Neural cell (in vitro differentiated cells): Measurements from ENCODE around the gene RNF133. TPM values are rescaled to one million over a fixed set of nuclear protein-coding genes. Genes with fewer than 3 reads are reported as not detected.

Experiments used
- H2AFZ ChIP-seq: fragments of 200-600, 300-800 bp; sonication (generic), shearing (Covaris generic); 2 replicates; pipeline ENCODE4 v1.6.0; 2014; ENCODE audit warnings: low read depth, mild to moderate bottlenecking, antibody characterized with exemption, low read length, moderate library complexity
- H3F3A ChIP-seq: fragments of 200-600 bp; shearing (Covaris generic); 2 replicates; pipeline ENCODE4 v1.6.1; 2016; ENCODE audit warnings: mild to moderate bottlenecking, moderate library complexity, mixed read lengths, antibody characterized with exemption, low read length; ENCODE audit not compliant: insufficient read depth, poor library complexity, severe bottlenecking
- H3K27ac ChIP-seq: fragments of 200-600, 300-800 bp; sonication (generic), shearing (Covaris generic); 2 replicates; pipeline ENCODE4 v1.5.1; 2014; ENCODE audit warnings: mild to moderate bottlenecking, low read length, moderate library complexity
- H3K27me3 ChIP-seq: fragments of 300-800, 200-600 bp; sonication (generic), shearing (Covaris generic); 2 replicates; pipeline ENCODE4 v1.6.0; 2014; ENCODE audit warnings: mild to moderate bottlenecking, low read depth, low read length, moderate library complexity; ENCODE audit not compliant: insufficient read depth
- H3K36me3 ChIP-seq: fragments of 300-800, 200-600 bp; sonication (generic), shearing (Covaris generic); 2 replicates; pipeline ENCODE4 v1.5.1; 2014; ENCODE audit warnings: mild to moderate bottlenecking, antibody characterized with exemption, low read length, moderate library complexity; ENCODE audit not compliant: insufficient read depth
- H3K4me2 ChIP-seq: fragments of 300-800, 200-600 bp; sonication (generic), shearing (Covaris generic); 2 replicates; pipeline ENCODE4 v1.6.0; 2014; ENCODE audit warnings: mild to moderate bottlenecking, low read length
- H3K4me3 ChIP-seq: fragments of 300-800, 200-600 bp; sonication (generic), shearing (Covaris generic); 2 replicates; pipeline ENCODE4 v1.5.1; 2014; ENCODE audit warnings: mild to moderate bottlenecking, low read length, moderate library complexity
- H3K79me2 ChIP-seq: fragments of 200-600 bp; shearing (Covaris generic); replicated peaks from 2 replicates; pipeline ENCODE4 v1.6.0; 2014; ENCODE audit warnings: mild to moderate bottlenecking, low read length, moderate library complexity; ENCODE audit not compliant: insufficient read depth
- H3K9ac ChIP-seq: fragments of 300-800, 200-600 bp; sonication (generic), shearing (Covaris generic); 2 replicates; pipeline ENCODE4 v1.6.1; 2016; ENCODE audit warnings: mild to moderate bottlenecking, low read length, mixed read lengths
- H3K9me2 ChIP-seq: fragments of 200-600 bp; shearing (Covaris generic); 2 replicates; pipeline ENCODE4 v1.6.1; 2016; ENCODE audit warnings: mild to moderate bottlenecking, low read length, mixed read lengths; ENCODE audit not compliant: insufficient read depth
- H3K9me3 ChIP-seq: fragments of 200-600, 300-800 bp; sonication (generic), shearing (Covaris generic); 2 replicates; pipeline ENCODE4 v1.6.1; 2016; ENCODE audit warnings: mild to moderate bottlenecking, mixed run types, low read length, moderate library complexity, mixed read lengths
- H4K20me1 ChIP-seq: fragments of 200-600 bp; shearing (Covaris generic); 2 replicates; pipeline ENCODE4 v1.6.1; 2016; ENCODE audit warnings: mild to moderate bottlenecking, mixed run types; ENCODE audit not compliant: insufficient read depth
- EP300 ChIP-seq: fragments of 450-650 bp; conservative IDR thresholded peaks from 2 replicates; pipeline ENCODE4 v1.6.1; 2014; ENCODE audit warnings: antibody characterized with exemption, mild to moderate bottlenecking, moderate library complexity; ENCODE audit not compliant: poor library complexity, severe bottlenecking
- EZH2 ChIP-seq: fragments of 200-600, 300-800 bp; shearing (Covaris generic), sonication (generic); IDR thresholded peaks from 2 replicates; pipeline ENCODE4 v1.6.1; 2014; ENCODE audit warnings: antibody characterized with exemption, low read length, borderline replicate concordance, mild to moderate bottlenecking; ENCODE audit not compliant: insufficient read depth, poor library complexity, severe bottlenecking
- MXI1 ChIP-seq: fragments of 450-650 bp; conservative IDR thresholded peaks from 2 replicates; pipeline ENCODE4 v1.6.1; 2014; ENCODE audit warnings: antibody characterized with exemption, mild to moderate bottlenecking; ENCODE audit not compliant: poor library complexity, severe bottlenecking
- POLR2AphosphoS5 ChIP-seq: IDR thresholded peaks from 2 replicates; pipeline ENCODE4 v1.6.1; 2012
- RAD21 ChIP-seq: fragments of 450-650 bp; conservative IDR thresholded peaks from 2 replicates; pipeline ENCODE4 v1.6.1; 2014; ENCODE audit warnings: antibody characterized with exemption, mild to moderate bottlenecking, moderate library complexity
- SMC3 ChIP-seq: fragments of 450-650 bp; conservative IDR thresholded peaks from 2 replicates; pipeline ENCODE4 v1.6.1; 2014; ENCODE audit warnings: antibody characterized with exemption, mild to moderate bottlenecking, moderate library complexity; ENCODE audit not compliant: poor library complexity
- TAF1 ChIP-seq: IDR thresholded peaks from 2 replicates; pipeline ENCODE4 v1.6.1; 2012; ENCODE audit warnings: low read depth
- polyA plus RNA-seq: library from polyadenylated mRNA; depleted of rRNA; stranded (reverse); fragments of >200 nt; gene quantifications from 2 replicates; pipeline ENCODE4 v1.2.3, GENCODE V29; 2014
- TF ChIP-seq, protein P1 (sequence below): fragments of 450-650 bp; IDR thresholded peaks from 2 replicates; pipeline ENCODE4 v1.5.1; 2014; ENCODE audit warnings: antibody characterized with exemption, mild to moderate bottlenecking, moderate library complexity; ENCODE audit not compliant: poor library complexity, severe bottlenecking
- TF ChIP-seq, protein P2 (sequence below): IDR thresholded peaks from 2 replicates; pipeline ENCODE4 v1.6.1; 2012; ENCODE audit warnings: borderline replicate concordance

Gene RNF133
- polyA plus RNA-seq, 1 donor from 2014 or later, result not detected

DNA sequence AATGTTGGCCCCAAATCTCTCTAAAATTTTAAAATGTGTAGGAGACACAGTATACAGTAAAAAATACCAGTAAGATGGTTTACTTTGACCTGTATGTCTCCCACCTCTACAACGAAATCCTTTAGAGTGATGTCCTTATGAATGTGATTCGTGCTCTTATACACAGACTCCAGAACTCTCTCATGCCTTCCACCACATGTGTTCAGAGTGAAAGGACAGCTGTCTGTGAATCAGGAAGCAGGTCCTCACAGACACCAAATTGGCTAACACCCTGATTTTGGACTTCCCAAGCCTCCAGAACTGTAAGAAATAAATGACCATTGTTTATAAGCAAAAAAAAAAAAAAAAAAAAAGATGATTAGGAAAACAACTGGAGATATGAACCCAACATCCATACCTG lies 35.2 kb downstream of the RNF133 start:
- H3K9me3 ChIP-seq, result no peaks in the 10 kb centered on the region
- H3K79me2 ChIP-seq, result no peaks in the 10 kb centered on the region
- TF ChIP-seq POLR2AphosphoS5 (no peak), RAD21 (no peak), TAF1 (no peak), EZH2 (no peak), MXI1 (no peak), SMC3 (no peak)

DNA sequence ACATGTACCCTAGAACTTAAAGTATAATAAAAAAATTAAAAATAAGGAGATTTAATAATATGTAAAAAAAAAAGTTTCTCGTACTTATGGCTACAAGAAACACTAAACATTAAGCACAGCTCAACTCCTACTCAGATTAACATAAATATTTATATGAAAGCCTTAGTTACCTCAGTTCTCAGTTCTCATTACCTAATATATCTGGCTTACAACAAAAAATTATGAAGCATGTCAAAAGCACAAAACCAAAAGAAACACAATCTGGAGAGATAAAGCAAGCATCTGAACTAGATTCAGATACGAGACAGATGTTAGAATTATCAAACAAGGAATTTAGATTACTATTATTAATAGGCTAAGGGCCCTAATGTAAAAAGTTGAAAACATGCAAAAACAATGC lies 40.1 kb downstream of the RNF133 start:
- Histone ChIP-seq H3K9me3 (no peaks in the 10 kb centered on the region), H3K27me3 (no peaks in the 10 kb centered on the region), H2AFZ (no peak overlapping the region), H3F3A (no peaks in the 10 kb centered on the region), H3K4me2 (no peak overlapping the region), H3K4me3 (no peak overlapping the region), H3K36me3 (no peaks in the 10 kb centered on the region), H3K79me2 (no peaks in the 10 kb centered on the region), H3K27ac (no peak overlapping the region), H4K20me1 (no peaks in the 10 kb centered on the region), H3K9ac (no peak overlapping the region), H3K9me2 (no peaks in the 10 kb centered on the region)
- no peak for TF ChIP-seq RAD21
- TF ChIP-seq, protein P1, sequence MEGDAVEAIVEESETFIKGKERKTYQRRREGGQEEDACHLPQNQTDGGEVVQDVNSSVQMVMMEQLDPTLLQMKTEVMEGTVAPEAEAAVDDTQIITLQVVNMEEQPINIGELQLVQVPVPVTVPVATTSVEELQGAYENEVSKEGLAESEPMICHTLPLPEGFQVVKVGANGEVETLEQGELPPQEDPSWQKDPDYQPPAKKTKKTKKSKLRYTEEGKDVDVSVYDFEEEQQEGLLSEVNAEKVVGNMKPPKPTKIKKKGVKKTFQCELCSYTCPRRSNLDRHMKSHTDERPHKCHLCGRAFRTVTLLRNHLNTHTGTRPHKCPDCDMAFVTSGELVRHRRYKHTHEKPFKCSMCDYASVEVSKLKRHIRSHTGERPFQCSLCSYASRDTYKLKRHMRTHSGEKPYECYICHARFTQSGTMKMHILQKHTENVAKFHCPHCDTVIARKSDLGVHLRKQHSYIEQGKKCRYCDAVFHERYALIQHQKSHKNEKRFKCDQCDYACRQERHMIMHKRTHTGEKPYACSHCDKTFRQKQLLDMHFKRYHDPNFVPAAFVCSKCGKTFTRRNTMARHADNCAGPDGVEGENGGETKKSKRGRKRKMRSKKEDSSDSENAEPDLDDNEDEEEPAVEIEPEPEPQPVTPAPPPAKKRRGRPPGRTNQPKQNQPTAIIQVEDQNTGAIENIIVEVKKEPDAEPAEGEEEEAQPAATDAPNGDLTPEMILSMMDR, result no peak
- no peak for TF ChIP-seq TAF1
- TF ChIP-seq SMC3, result no peak
- no peak for TF ChIP-seq EP300
- no peak for TF ChIP-seq EZH2
- TF ChIP-seq, protein P2, sequence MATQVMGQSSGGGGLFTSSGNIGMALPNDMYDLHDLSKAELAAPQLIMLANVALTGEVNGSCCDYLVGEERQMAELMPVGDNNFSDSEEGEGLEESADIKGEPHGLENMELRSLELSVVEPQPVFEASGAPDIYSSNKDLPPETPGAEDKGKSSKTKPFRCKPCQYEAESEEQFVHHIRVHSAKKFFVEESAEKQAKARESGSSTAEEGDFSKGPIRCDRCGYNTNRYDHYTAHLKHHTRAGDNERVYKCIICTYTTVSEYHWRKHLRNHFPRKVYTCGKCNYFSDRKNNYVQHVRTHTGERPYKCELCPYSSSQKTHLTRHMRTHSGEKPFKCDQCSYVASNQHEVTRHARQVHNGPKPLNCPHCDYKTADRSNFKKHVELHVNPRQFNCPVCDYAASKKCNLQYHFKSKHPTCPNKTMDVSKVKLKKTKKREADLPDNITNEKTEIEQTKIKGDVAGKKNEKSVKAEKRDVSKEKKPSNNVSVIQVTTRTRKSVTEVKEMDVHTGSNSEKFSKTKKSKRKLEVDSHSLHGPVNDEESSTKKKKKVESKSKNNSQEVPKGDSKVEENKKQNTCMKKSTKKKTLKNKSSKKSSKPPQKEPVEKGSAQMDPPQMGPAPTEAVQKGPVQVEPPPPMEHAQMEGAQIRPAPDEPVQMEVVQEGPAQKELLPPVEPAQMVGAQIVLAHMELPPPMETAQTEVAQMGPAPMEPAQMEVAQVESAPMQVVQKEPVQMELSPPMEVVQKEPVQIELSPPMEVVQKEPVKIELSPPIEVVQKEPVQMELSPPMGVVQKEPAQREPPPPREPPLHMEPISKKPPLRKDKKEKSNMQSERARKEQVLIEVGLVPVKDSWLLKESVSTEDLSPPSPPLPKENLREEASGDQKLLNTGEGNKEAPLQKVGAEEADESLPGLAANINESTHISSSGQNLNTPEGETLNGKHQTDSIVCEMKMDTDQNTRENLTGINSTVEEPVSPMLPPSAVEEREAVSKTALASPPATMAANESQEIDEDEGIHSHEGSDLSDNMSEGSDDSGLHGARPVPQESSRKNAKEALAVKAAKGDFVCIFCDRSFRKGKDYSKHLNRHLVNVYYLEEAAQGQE, result no peak
- no peak for TF ChIP-seq POLR2AphosphoS5
- TF ChIP-seq MXI1, result no peak

More for the DNA sequence above, 35.2 kb downstream of the RNF133 start:
- no peak overlapping the region for H2AFZ ChIP-seq
- H4K20me1 ChIP-seq, result no peaks in the 10 kb centered on the region
- H3K9me2 ChIP-seq, result no peaks in the 10 kb centered on the region
- H3F3A ChIP-seq, result no peaks in the 10 kb centered on the region
- no peaks in the 10 kb centered on the region for H3K27me3 ChIP-seq
- no peak overlapping the region for H3K4me3 ChIP-seq
- H3K36me3 ChIP-seq, result no peaks in the 10 kb centered on the region
- H3K27ac ChIP-seq, result no peak overlapping the region
- H3K9ac ChIP-seq, result no peak overlapping the region
- H3K4me2 ChIP-seq, result no peak overlapping the region

GRCh38 chr7:122653685-122654084 lies 45.2 kb downstream of the RNF133 start:
- no peak overlapping the region for H2AFZ ChIP-seq
- no peak for TF ChIP-seq TAF1
- TF ChIP-seq RAD21, result no peak
- TF ChIP-seq EZH2, result no peak
- no peak for TF ChIP-seq POLR2AphosphoS5
- TF ChIP-seq EP300, result no peak
- TF ChIP-seq MXI1, result no peak
- TF ChIP-seq SMC3, result no peak
- TF ChIP-seq, protein P1, result no peak
- TF ChIP-seq, protein P2, result no peak
- no peaks in the 10 kb centered on the region for H4K20me1 ChIP-seq

More at GRCh38 chr7:122653685-122654084, 45.2 kb downstream of the RNF133 start:
- no peak overlapping the region for H3K4me3 ChIP-seq
- no peaks in the 10 kb centered on the region for H3K36me3 ChIP-seq
- H3K9ac ChIP-seq, result no peak overlapping the region
- H3K27ac ChIP-seq, result no peak overlapping the region
- H3K27me3 ChIP-seq, result no peaks in the 10 kb centered on the region
- H3K9me3 ChIP-seq, result no peaks in the 10 kb centered on the region
- no peaks in the 10 kb centered on the region for H3K79me2 ChIP-seq
- no peak overlapping the region for H3K4me2 ChIP-seq
- no peaks in the 10 kb centered on the region for H3K9me2 ChIP-seq
- H3F3A ChIP-seq, result no peaks in the 10 kb centered on the region
